GM12878 (cell line): ENCODE results near the gene KIAA1328. TPM values are rescaled to one million over a fixed set of nuclear protein-coding genes. Genes with fewer than 3 reads are reported as not detected.

ENCODE experiments used
- ATAC-seq: fragments of 200-7000 bp; cut with Tn5 transposase; 3 replicates; pipeline ENCODE4 v1.9.1; 2020; ENCODE audit warnings: mild to moderate bottlenecking, moderate library complexity
- BruUV-seq: library from RNA; stranded (reverse); fragments of 400-500 nt; replicated peaks from 2 replicates; lab custom pipeline; 2021; lab: Mats Ljungman, UMichigan
- CTCF ChIA-PET: fragments of 300-600 bp; sonication (Branson Sonifier 250); formaldehyde crosslinking; extraction: SDS; loops from one replicate; lab custom pipeline; 2021; ENCODE audit warnings: inconsistent platforms; lab: Yijun Ruan, JAX
- POLR2A ChIA-PET: fragments of 350-600 bp; formaldehyde crosslinking; extraction: SDS; loops from one replicate; lab custom pipeline; 2021; ENCODE audit warnings: inconsistent platforms; lab: Charles Lee
- RAD21 ChIA-PET: fragments of 300-600 bp; sonication (Branson Sonifier 250); formaldehyde crosslinking; loops from one replicate; lab custom pipeline; 2023; ENCODE audit warnings: antibody characterized with exemption; ENCODE audit not compliant: unreplicated experiment; lab: Charles Lee
- SMC1A ChIA-PET: fragments of 300-600 bp; sonication (Branson Sonifier 250); formaldehyde crosslinking; loops from one replicate; lab custom pipeline; 2023; ENCODE audit not compliant: unreplicated experiment, uncharacterized antibody; lab: Charles Lee
- DNase-seq: peaks from one replicate; pipeline ENCODE4 v3.0.0-alpha.2; 2011; ENCODE audit warnings: low read depth, low spot score
- FAIRE-seq: peaks from 3 replicates; lab custom pipeline; 2011; peaks lifted over from hg19 to GRCh38; lab: Jason Lieb, UNC
- H2AFZ ChIP-seq: 2 replicates; pipeline ENCODE4 v1.6.0; 2011; ENCODE audit warnings: low read depth, low read length, control low read depth; ENCODE audit not compliant: control insufficient read depth
- H3K27ac ChIP-seq: 2 replicates; pipeline ENCODE4 v1.5.1; 2011; ENCODE audit warnings: control low read depth; ENCODE audit not compliant: control insufficient read depth, insufficient read depth
- H3K27me3 ChIP-seq, 2 experiments: replicated peaks in 1 of 2; 2 replicates each; pipeline versions ENCODE4 v1.6.0 to v1.6.1; 2011; ENCODE audit warnings: low read length in 1 of 2; ENCODE audit not compliant: control insufficient read depth in 2 of 2, insufficient read depth in 2 of 2
- H3K36me3 ChIP-seq, 2 experiments: 2 replicates each; pipeline ENCODE4 v1.5.1; 2011; ENCODE audit warnings: low read length in 1 of 2; ENCODE audit not compliant: control insufficient read depth in 2 of 2, insufficient read depth in 2 of 2
- H3K4me1 ChIP-seq: 2 replicates; pipeline ENCODE4 v1.6.1; 2011; ENCODE audit warnings: mild to moderate bottlenecking, low read length, moderate library complexity, mixed read lengths; ENCODE audit not compliant: control insufficient read depth, insufficient read depth
- H3K4me2 ChIP-seq: 2 replicates; pipeline ENCODE4 v1.6.0; 2011; ENCODE audit warnings: control low read depth; ENCODE audit not compliant: control insufficient read depth, insufficient read depth
- H3K4me3 ChIP-seq: fragments of 200-600 bp; sonication (generic); 2 replicates; pipeline ENCODE4 v1.5.1; 2016
- H3K79me2 ChIP-seq: 2 replicates; pipeline ENCODE4 v1.6.0; 2011; ENCODE audit warnings: low read length; ENCODE audit not compliant: control insufficient read depth, insufficient read depth
- H3K9ac ChIP-seq: 2 replicates; pipeline ENCODE4 v1.8.0; 2011; ENCODE audit warnings: low read length, control low read depth, mixed read lengths; ENCODE audit not compliant: control insufficient read depth, insufficient read depth
- H3K9me3 ChIP-seq: replicated peaks from 3 replicates; pipeline ENCODE4 v1.5.1; 2011; ENCODE audit warnings: mild to moderate bottlenecking, low read length; ENCODE audit not compliant: control insufficient read depth, insufficient read depth
- H4K20me1 ChIP-seq: 2 replicates; pipeline ENCODE4 v1.6.0; 2011; ENCODE audit not compliant: control insufficient read depth, insufficient read depth
- BRCA1 ChIP-seq: IDR thresholded peaks from 2 replicates; pipeline ENCODE4 v1.6.1; 2011; ENCODE audit warnings: low read depth, low read length, improper control_type of control experiment
- GATAD2B ChIP-seq: fragments of 450-650 bp; conservative IDR thresholded peaks from 2 replicates; pipeline ENCODE4 v1.6.1; 2017; ENCODE audit warnings: low read depth, mild to moderate bottlenecking, moderate library complexity
- IRF5 ChIP-seq: fragments of 450-650 bp; IDR thresholded peaks from 2 replicates; pipeline ENCODE4 v1.6.1; 2017; ENCODE audit warnings: borderline replicate concordance
- JUNB ChIP-seq: IDR thresholded peaks from 2 replicates; pipeline ENCODE4 v1.6.1; 2016; ENCODE audit warnings: antibody characterized with exemption, mild to moderate bottlenecking
- RAD51 ChIP-seq: fragments of 450-650 bp; IDR thresholded peaks from 2 replicates; pipeline ENCODE4 v1.6.1; 2016; ENCODE audit warnings: moderate library complexity, mild to moderate bottlenecking, inconsistent platforms
- RELA ChIP-seq: fragments of 450-650 bp; IDR thresholded peaks from 2 replicates; pipeline ENCODE4 v1.8.0; 2014; ENCODE audit warnings: borderline replicate concordance; ENCODE audit not compliant: partially characterized antibody
- SMAD1 ChIP-seq: fragments of 450-650 bp; IDR thresholded peaks from 2 replicates; pipeline ENCODE4 v1.6.1; 2018; ENCODE audit warnings: mild to moderate bottlenecking, low read depth; ENCODE audit not compliant: partially characterized antibody
- YY1 ChIP-seq: IDR thresholded peaks from 2 replicates; pipeline ENCODE4 v1.6.1; 2011; ENCODE audit warnings: low read depth, mild to moderate bottlenecking, low read length
- ZBTB11 ChIP-seq: fragments of 450-650 bp; formaldehyde crosslinking; IDR thresholded peaks from 2 replicates; pipeline ENCODE4 v1.5.0; 2022; ENCODE audit warnings: mild to moderate bottlenecking, missing genetic modification characterization
- ZBTB33 ChIP-seq: fragments of 450-650 bp; IDR thresholded peaks from 2 replicates; pipeline ENCODE4 v1.6.1; 2017; ENCODE audit warnings: mild to moderate bottlenecking
- ZSCAN29 ChIP-seq: fragments of 450-650 bp; IDR thresholded peaks from 2 replicates; pipeline ENCODE4 v1.6.1; 2017; ENCODE audit warnings: mild to moderate bottlenecking, moderate library complexity
- WGBS: methylation state at CpG from one replicate; pipeline ENCODE4 v1.1.6; 2016; ENCODE audit warnings: low lambda C conversion rate; ENCODE audit not compliant: insufficient replicate concordance, insufficient coverage; ENCODE audit errors: missing lambda C conversion rate; 5-methylcytosine and 5-hydroxymethylcytosine counted together
- in situ Hi-C: fragments of 300-500 bp; cut with MboI; formaldehyde crosslinking; loops from 9 replicates; pipeline ENCODE4 v1.14.3; 2018; ENCODE audit warnings: mixed read lengths
- intact Hi-C: fragments of 100-400 bp; cut with micrococcal nuclease; formaldehyde crosslinking; loops from one replicate; pipeline ENCODE4 v1.14.2; 2022; ENCODE audit not compliant: unreplicated experiment
- polyA plus RNA-seq, 11 experiments: library from polyadenylated mRNA; depleted of rRNA in 4 of 11; unstranded in 6 of 11; stranded (reverse) in 5 of 11; fragments of >200 nt; fragmentation: Nextera tagmentation in 4 of 11; fragmentation: Illumina TruSeq in 1 of 11; extraction: Ambion mirVana in 4 of 11; extraction: Trizol in 1 of 11; gene quantifications; 1 replicate in 1 of 11; 2 replicates in 10 of 11; pipeline versions ENCODE4 v1.2.1 to v1.2.3, GENCODE V29; 2011 to 2016; ENCODE audit warnings: inconsistent platforms in 2 of 11, missing spikeins in 2 of 11, low read depth in 1 of 11
- total RNA-seq, 4 experiments: library from RNA; depleted of rRNA in 3 of 4; stranded (reverse); fragments of >200 nt in 3 of 4; fragmentation: Illumina TruSeq in 1 of 4; extraction: Trizol in 1 of 4; gene quantifications; 2 replicates each; pipeline versions ENCODE4 v1.2.1 to v1.2.3, GENCODE V29; 2013 to 2021

The KIAA1328 gene
- total and polyA plus RNA-seq, 10 of the 15 experiments (the other 5 are each of a cell fraction or from before 2014, with no cell fraction given), result 3.1 to 7.1 (median 4.6) TPM

- no peak for DNase-seq
- TF ChIP-seq JUNB (no peak), RAD51 (no peak), SMAD1 (no peak), ZSCAN29 (no peak), YY1 (no peak), RELA (no peak), IRF5 (no peak), ZBTB11 (CRISPR knock-in tag) (no peak), BRCA1 (no peak), ZBTB33 (no peak), GATAD2B (no peak)
- Histone ChIP-seq H3K9me3 (peaks cover under 1% of the 10 kb centered on the region; the same call in 1 of the 3 replicates), H2AFZ (no peak overlapping the region), H3K4me2 (no peak overlapping the region), H3K4me3 (no peak overlapping the region), H3K27ac (no peak overlapping the region), H3K79me2 (no peaks in the 10 kb centered on the region), H3K36me3 (no peaks in the 10 kb centered on the region), H3K27me3 (no peaks in the 10 kb centered on the region), H3K4me1 (no peaks in the 10 kb centered on the region), H3K9ac (no peak overlapping the region), H4K20me1 (no peaks in the 10 kb centered on the region)
- BruUV-seq, result no TSS peak
- intact Hi-C loops (no loop called here), in situ Hi-C loops (no loop called here)
- CTCF ChIA-PET, result no interaction called here
- RAD21 ChIA-PET, result no interaction called here
- WGBS, result 74% methylated on average over 1 of the region's 1 CpG
- POLR2A ChIA-PET, result no interaction called here
- SMC1A ChIA-PET, result interaction anchor here (0.6 kb wide), 1 partner anchor 1209 kb away, joined by 3 read pairs; no protein-coding TSS in a partner anchor
- no peak for FAIRE-seq
- no peak for ATAC-seq
Observed at GRCh38 chr18:37139876-37140275, 310.9 kb downstream of the KIAA1328 start.
